Activated naive CD4-positive, alpha-beta T cell treated with anti-CD3 and anti-CD28 coated beads, Interleukin-2, amount 50 U/mL, for 16 hours (primary cell): Measurements from ENCODE around the gene PCNP.
"Not testable (repeated sequence)": the region's sequence is repeated elsewhere in the genome, so short reads cannot be mapped to it uniquely, and the experiment has no call there.

Experiments
- DNase-seq: peaks from one replicate; pipeline ENCODE4 v3.0.0-alpha.2; 2020

Gene PCNP

GRCh38 chr3:101634591-101635196 lies 60.7 kb downstream of the PCNP start:
- no peak for DNase-seq

- DNase-seq, result no peak
Measured at GRCh38 chr3:101635345-101635744, 61.4 kb downstream of the PCNP start.

- DNase-seq, result peak; percentile 71
Measured at GRCh38 chr3:101635954-101636798, 62.2 kb downstream of the PCNP start.

- no peak for DNase-seq
Measured at GRCh38 chr3:101637451-101637850, 63.5 kb downstream of the PCNP start.

GRCh38 chr3:101638261-101638745 lies 64.3 kb downstream of the PCNP start:
- no peak for DNase-seq

GRCh38 chr3:101639280-101639963 lies 65.4 kb downstream of the PCNP start:
- DNase-seq, result no peak

- no peak for DNase-seq
Measured at GRCh38 chr3:101640256-101640655, 66.3 kb downstream of the PCNP start.

GRCh38 chr3:101641397-101642115 lies 67.6 kb downstream of the PCNP start:
- not testable (repeated sequence) for DNase-seq

- DNase-seq, result no peak
Measured at GRCh38 chr3:101642441-101642840, 68.5 kb downstream of the PCNP start.

GRCh38 chr3:101643009-101643844 lies 69.2 kb downstream of the PCNP start:
- DNase-seq, result no peak
